ENCODE results near the gene MYBPH. TPM values are rescaled to one million over a fixed set of nuclear protein-coding genes. Genes with fewer than 3 reads are reported as not detected.

MYBPH gene
- total RNA-seq, 1 experiment from 2014 or later = not detected

DNA sequence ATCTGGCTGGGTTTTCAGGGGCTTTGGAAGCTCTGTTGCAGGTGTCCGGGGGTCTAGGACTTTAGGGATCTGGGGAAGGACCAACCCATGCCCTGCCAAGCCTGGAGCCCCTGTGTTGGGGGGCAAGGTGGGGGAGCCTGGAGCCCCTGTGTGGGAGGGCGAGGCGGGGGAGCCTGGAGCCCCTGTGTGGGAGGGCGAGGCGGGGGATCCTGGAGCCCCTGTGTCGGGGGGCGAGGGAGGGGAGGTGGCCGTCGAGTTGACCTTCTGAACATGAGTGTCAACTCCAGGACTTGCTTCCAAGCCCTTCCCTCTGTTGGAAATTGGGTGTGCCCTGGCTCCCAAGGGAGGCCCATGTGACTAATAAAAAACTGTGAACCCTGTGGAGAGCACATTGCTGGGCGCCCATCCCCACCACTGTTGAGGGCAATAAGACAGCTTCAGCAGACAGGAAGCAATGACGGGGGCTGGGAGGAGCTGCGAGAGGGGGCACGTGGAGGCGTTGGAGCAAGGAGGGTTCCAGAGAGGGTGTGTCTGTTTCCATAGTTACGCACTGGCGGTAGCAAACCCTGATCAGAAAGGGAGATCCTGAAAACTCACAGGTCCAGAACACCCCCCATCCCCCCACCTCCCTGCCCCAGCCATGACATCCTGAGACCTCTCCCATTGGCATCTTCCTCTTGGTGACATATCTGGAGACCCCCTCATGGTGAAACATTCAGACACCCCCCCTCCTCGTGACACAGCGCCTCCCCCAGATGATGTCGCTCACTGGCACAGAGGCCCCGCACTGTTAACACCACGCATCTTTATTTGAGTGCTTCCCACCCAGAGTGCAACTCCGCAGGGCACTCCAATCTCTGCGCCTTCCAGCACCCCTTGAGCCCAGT lies 8.4 kb downstream of the MYBPH start:
- Histone ChIP-seq H2BK120ac (ENCODE audit: low read depth, low read length, poor library complexity, severe bottlenecking) (no peak overlapping the region), H3K27me3 (ENCODE audit: insufficient read depth, low read length) (no peaks in the 10 kb centered on the region), H3K79me2 (ENCODE audit: insufficient read depth, low read length) (no peaks in the 10 kb centered on the region), H3K4me1 (ENCODE audit: insufficient read depth, low read length) (no peaks in the 10 kb centered on the region), H3K18ac (ENCODE audit: insufficient read length, low read depth, low read length) (no peak overlapping the region), H4K5ac (ENCODE audit: insufficient read length, low read depth, low read length) (no peak overlapping the region), H4K20me1 (ENCODE audit: control insufficient read depth, insufficient read depth, insufficient read length) (no peaks in the 10 kb centered on the region), H4K91ac (ENCODE audit: insufficient read length, low read depth, low read length) (no peak overlapping the region), H3K4ac (ENCODE audit: low read depth, low read length) (no peak overlapping the region), H4K8ac (replicated peaks; ENCODE audit: insufficient read length, low read depth, low read length) (no peak overlapping the region), H2AK5ac (ENCODE audit: insufficient read length, low read length) (no peak overlapping the region), H2BK15ac (ENCODE audit: low read depth, low read length) (no peak overlapping the region), H2AFZ (ENCODE audit: low read length) (no peak overlapping the region), H3K23ac (ENCODE audit: insufficient read length, low read depth, low read length) (no peak overlapping the region), H2BK20ac (ENCODE audit: low read depth, low read length, poor library complexity, severe bottlenecking) (no peak overlapping the region), H2BK12ac (ENCODE audit: insufficient read length, low read depth, low read length) (no peak overlapping the region), H3K27ac (ENCODE audit: insufficient read length, low read depth, low read length) (no peak overlapping the region), H3K79me1 (ENCODE audit: insufficient read depth, low read depth, low read length, poor library complexity, severe bottlenecking) (no peaks in the 10 kb centered on the region), H3K14ac (ENCODE audit: insufficient read depth, low read length) (no peak overlapping the region), H3K4me2 (ENCODE audit: insufficient read depth, insufficient read length, low read length) (no peak overlapping the region), H3K9ac (ENCODE audit: extremely low read depth, insufficient read length, low read length) (no peak overlapping the region), H3K9me3 (ENCODE audit: control insufficient read depth, low read depth, low read length) (no peaks in the 10 kb centered on the region), H3K23me2 (ENCODE audit: insufficient read length, low read depth, low read length, poor library complexity, severe bottlenecking) (no peaks in the 10 kb centered on the region), H3K56ac (ENCODE audit: insufficient read length, low read depth, low read length) (no peak overlapping the region), H2BK5ac (ENCODE audit: insufficient read length, low read length) (no peak overlapping the region), H3T11ph (ENCODE audit: low read length) (no peak overlapping the region)
- Mint-ChIP-seq H3K4me1 (peaks cover 3 to 6% of the 10 kb centered on the region in 2 experiments), H3K36me3 (ENCODE audit: insufficient read depth in 1 of 3, low read depth in 3 of 3) (no peaks in the 10 kb centered on the region), H3K9me3 (no peaks in the 10 kb centered on the region), H3K27ac (peak overlapping the region in 1 of 3 experiments; percentile 18; a peak in 1 of 7 replicates), H3K4me3 (no peak overlapping the region), H3K27me3 (ENCODE audit: low read depth) (peaks cover 15% of the 10 kb centered on the region)
- DNase-seq = no peak
- no CpG with 5 or more reads among the region's 23 CpGs for WGBS (ENCODE audit: extremely low coverage, insufficient read length, low lambda C conversion rate)
- TF ChIP-seq, protein P1, sequence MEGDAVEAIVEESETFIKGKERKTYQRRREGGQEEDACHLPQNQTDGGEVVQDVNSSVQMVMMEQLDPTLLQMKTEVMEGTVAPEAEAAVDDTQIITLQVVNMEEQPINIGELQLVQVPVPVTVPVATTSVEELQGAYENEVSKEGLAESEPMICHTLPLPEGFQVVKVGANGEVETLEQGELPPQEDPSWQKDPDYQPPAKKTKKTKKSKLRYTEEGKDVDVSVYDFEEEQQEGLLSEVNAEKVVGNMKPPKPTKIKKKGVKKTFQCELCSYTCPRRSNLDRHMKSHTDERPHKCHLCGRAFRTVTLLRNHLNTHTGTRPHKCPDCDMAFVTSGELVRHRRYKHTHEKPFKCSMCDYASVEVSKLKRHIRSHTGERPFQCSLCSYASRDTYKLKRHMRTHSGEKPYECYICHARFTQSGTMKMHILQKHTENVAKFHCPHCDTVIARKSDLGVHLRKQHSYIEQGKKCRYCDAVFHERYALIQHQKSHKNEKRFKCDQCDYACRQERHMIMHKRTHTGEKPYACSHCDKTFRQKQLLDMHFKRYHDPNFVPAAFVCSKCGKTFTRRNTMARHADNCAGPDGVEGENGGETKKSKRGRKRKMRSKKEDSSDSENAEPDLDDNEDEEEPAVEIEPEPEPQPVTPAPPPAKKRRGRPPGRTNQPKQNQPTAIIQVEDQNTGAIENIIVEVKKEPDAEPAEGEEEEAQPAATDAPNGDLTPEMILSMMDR (conservative IDR thresholded peaks at IDR 0.05) = no peak

Measured in H9 (cell line).